ENCODE results near the gene FAM120AOS. TPM values are rescaled to one million over a fixed set of nuclear protein-coding genes. Genes with fewer than 3 reads are reported as not detected.
A peak's percentile ranks its signal among the peaks of the same experiment; 100 is the strongest.

FAM120AOS gene
- total and polyA plus RNA-seq, 2 experiments from 2014 or later, result 71.9 to 74.6 TPM

GRCh38 chr9:93480728-93481324, 27.4 kb upstream of the FAM120AOS start:
- H3K4me1 ChIP-seq (ENCODE audit: low read depth), result peaks cover 20% of the 10 kb centered on the region
- no peak overlapping the region for H3K27ac ChIP-seq
- H3K36me3 ChIP-seq, result no peaks in the 10 kb centered on the region
- no peaks in the 10 kb centered on the region for H3K9me3 ChIP-seq (ENCODE audit: low read depth)
- H3K27me3 ChIP-seq, result no peaks in the 10 kb centered on the region
- peak in 1 of 2 donors; percentile 20 for DNase-seq (ENCODE audit: low read depth in 1 of 2, low spot score in 1 of 2)
- TF ChIP-seq CTCF (IDR thresholded peaks at IDR 0.05; ENCODE audit: low read depth, low read length), result no peak
- no peak overlapping the region for H3K4me3 ChIP-seq

- H3K36me3 ChIP-seq, result no peaks in the 10 kb centered on the region
- H3K4me1 ChIP-seq (ENCODE audit: low read depth), result peaks cover 21% of the 10 kb centered on the region
- H3K4me3 ChIP-seq, result no peak overlapping the region
- no peaks in the 10 kb centered on the region for H3K9me3 ChIP-seq (ENCODE audit: low read depth)
- no peak for TF ChIP-seq CTCF (IDR thresholded peaks at IDR 0.05; ENCODE audit: low read depth, low read length)
- no peak overlapping the region for H3K27ac ChIP-seq
- DNase-seq (ENCODE audit: low read depth in 1 of 2, low spot score in 1 of 2), result no peak
- no peaks in the 10 kb centered on the region for H3K27me3 ChIP-seq
Observed at GRCh38 chr9:93480262-93480661, 26.9 kb upstream of the FAM120AOS start.

- DNase-seq (ENCODE audit: low read depth in 1 of 2, low spot score in 1 of 2), result peak in 1 of 2 donors; percentile 69
- Histone ChIP-seq H3K4me3 (no peak overlapping the region), H3K27me3 (no peaks in the 10 kb centered on the region), H3K36me3 (no peaks in the 10 kb centered on the region), H3K9me3 (ENCODE audit: low read depth) (no peaks in the 10 kb centered on the region), H3K4me1 (ENCODE audit: low read depth) (peaks cover 21% of the 10 kb centered on the region), H3K27ac (no peak overlapping the region)
- no peak for TF ChIP-seq CTCF (IDR thresholded peaks at IDR 0.05; ENCODE audit: low read depth, low read length)
Observed at GRCh38 chr9:93479726-93480125, 26.3 kb upstream of the FAM120AOS start.

DNA sequence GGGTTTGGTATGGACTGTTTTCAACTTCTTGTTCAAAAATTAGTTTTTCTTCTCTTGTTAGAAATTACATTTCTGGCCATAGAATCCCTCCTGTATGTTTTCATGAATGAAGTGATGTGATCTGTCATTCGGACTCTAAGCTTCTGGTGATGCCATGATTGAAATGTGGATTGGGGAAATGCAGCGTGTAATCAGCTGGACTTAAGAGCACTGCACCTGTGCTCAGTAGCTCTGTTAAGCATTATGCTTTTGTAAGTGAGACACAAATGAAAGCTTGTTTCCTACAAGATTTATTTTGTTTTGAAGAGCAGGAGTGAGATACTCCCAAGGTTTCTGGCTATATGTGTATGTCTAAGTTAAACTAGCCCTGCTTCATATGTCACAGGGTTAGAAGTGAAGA, 24.0 kb upstream of the FAM120AOS start:
- no peaks in the 10 kb centered on the region for H3K27me3 ChIP-seq
- TF ChIP-seq CTCF (IDR thresholded peaks at IDR 0.05; ENCODE audit: low read depth, low read length), result no peak
- no peak overlapping the region for H3K4me3 ChIP-seq
- H3K9me3 ChIP-seq (ENCODE audit: low read depth), result no peaks in the 10 kb centered on the region
- no peak for DNase-seq (ENCODE audit: low read depth in 1 of 2, low spot score in 1 of 2)
- no peaks in the 10 kb centered on the region for H3K36me3 ChIP-seq
- H3K4me1 ChIP-seq (ENCODE audit: low read depth), result peaks cover 20% of the 10 kb centered on the region
- no peak overlapping the region for H3K27ac ChIP-seq

GRCh38 chr9:93476924-93477323, 23.5 kb upstream of the FAM120AOS start:
- peak in 1 of 2 donors; percentile 31 for DNase-seq (ENCODE audit: low read depth in 1 of 2, low spot score in 1 of 2)
- H3K9me3 ChIP-seq (ENCODE audit: low read depth), result no peaks in the 10 kb centered on the region
- TF ChIP-seq CTCF (IDR thresholded peaks at IDR 0.05; ENCODE audit: low read depth, low read length), result no peak
- peaks cover 19% of the 10 kb centered on the region for H3K4me1 ChIP-seq (ENCODE audit: low read depth)
- no peak overlapping the region for H3K27ac ChIP-seq
- no peak overlapping the region for H3K4me3 ChIP-seq
- no peaks in the 10 kb centered on the region for H3K36me3 ChIP-seq
- H3K27me3 ChIP-seq, result no peaks in the 10 kb centered on the region

Measured in cardiac muscle cell (in vitro differentiated cells and primary cell).